HL-60 (cell line): ENCODE results near the gene DAGLB.

Experiments
- DNase-seq, 2 experiments: peaks; one replicate each; pipeline ENCODE4 v3.0.0-alpha.2; 2010 to 2020; ENCODE audit warnings: low read depth in 1 of 2, low spot score in 1 of 2
- H3K27ac ChIP-seq: fragments of 250-450 bp; sonication (Bioruptor Pico); replicated peaks from 2 replicates; pipeline ENCODE4 v1.5.1; 2020; ENCODE audit warnings: mild to moderate bottlenecking, moderate library complexity
- H3K27me3 ChIP-seq: fragments of 250-450 bp; sonication (Bioruptor Pico); 2 replicates; pipeline ENCODE4 v1.5.1; 2021; ENCODE audit warnings: mild to moderate bottlenecking, moderate library complexity; ENCODE audit not compliant: insufficient read depth, poor library complexity, severe bottlenecking
- H3K4me3 ChIP-seq: replicated peaks from 2 replicates; pipeline ENCODE4 v1.5.1; 2011; ENCODE audit warnings: mild to moderate bottlenecking, control low read depth, low read length; ENCODE audit not compliant: insufficient read depth
- GABPA ChIP-seq: IDR thresholded peaks from 2 replicates; pipeline ENCODE4 v1.6.1; 2012; ENCODE audit warnings: low read depth
- POLR2AphosphoS5 ChIP-seq: IDR thresholded peaks from 2 replicates; pipeline ENCODE4 v1.6.1; 2012; ENCODE audit warnings: low read depth
- REST ChIP-seq: IDR thresholded peaks from 2 replicates; pipeline ENCODE4 v1.6.1; 2012; ENCODE audit warnings: low read depth; ENCODE audit not compliant: insufficient replicate concordance
- SPI1 ChIP-seq: IDR thresholded peaks from 2 replicates; pipeline ENCODE4 v1.6.1; 2012; ENCODE audit warnings: low read depth, mild to moderate bottlenecking, borderline replicate concordance
- TF ChIP-seq, protein P1 (sequence below): IDR thresholded peaks from one replicate; pipeline ENCODE4 v1.5.1; 2011; ENCODE audit warnings: low read length, control low read depth, inconsistent platforms; ENCODE audit not compliant: insufficient read depth

DAGLB gene

DNA sequence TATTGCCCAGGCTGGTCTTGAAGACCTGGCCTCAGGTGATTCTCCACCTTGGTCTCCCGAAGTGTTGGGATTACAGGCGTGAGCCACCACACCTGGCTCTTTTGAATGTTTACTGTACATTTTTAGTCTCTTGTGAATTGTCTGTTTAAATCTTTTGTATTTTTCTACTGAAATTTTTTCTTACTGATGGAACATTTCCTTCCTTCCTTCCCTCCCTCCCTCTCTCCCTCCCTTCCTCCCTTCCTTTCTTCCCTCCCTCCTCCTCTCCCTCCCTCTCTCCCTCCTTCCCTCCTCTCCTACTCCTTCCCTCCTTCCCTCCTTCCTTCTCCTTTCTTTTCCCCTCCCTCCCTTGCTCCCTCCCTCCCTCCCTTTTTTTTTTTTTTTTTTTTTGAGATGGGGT lies 58.0 kb downstream of the DAGLB start:
- Histone ChIP-seq H3K27me3 (no peaks in the 10 kb centered on the region), H3K27ac (no peak overlapping the region), H3K4me3 (no peak overlapping the region)
- TF ChIP-seq REST = no peak
- TF ChIP-seq, protein P1, sequence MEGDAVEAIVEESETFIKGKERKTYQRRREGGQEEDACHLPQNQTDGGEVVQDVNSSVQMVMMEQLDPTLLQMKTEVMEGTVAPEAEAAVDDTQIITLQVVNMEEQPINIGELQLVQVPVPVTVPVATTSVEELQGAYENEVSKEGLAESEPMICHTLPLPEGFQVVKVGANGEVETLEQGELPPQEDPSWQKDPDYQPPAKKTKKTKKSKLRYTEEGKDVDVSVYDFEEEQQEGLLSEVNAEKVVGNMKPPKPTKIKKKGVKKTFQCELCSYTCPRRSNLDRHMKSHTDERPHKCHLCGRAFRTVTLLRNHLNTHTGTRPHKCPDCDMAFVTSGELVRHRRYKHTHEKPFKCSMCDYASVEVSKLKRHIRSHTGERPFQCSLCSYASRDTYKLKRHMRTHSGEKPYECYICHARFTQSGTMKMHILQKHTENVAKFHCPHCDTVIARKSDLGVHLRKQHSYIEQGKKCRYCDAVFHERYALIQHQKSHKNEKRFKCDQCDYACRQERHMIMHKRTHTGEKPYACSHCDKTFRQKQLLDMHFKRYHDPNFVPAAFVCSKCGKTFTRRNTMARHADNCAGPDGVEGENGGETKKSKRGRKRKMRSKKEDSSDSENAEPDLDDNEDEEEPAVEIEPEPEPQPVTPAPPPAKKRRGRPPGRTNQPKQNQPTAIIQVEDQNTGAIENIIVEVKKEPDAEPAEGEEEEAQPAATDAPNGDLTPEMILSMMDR = no peak
- TF ChIP-seq POLR2AphosphoS5 = no peak
- TF ChIP-seq SPI1 = no peak
- TF ChIP-seq GABPA = no peak
- no peak for DNase-seq

GRCh38 chr7:6387734-6388294 lies 59.9 kb downstream of the DAGLB start:
- no peak overlapping the region for H3K27ac ChIP-seq
- DNase-seq = no peak
- no peaks in the 10 kb centered on the region for H3K27me3 ChIP-seq
- H3K4me3 ChIP-seq = no peak overlapping the region
- TF ChIP-seq POLR2AphosphoS5 (no peak), SPI1 (no peak), GABPA (no peak), REST (no peak)
- TF ChIP-seq, protein P1 = no peak

DNA sequence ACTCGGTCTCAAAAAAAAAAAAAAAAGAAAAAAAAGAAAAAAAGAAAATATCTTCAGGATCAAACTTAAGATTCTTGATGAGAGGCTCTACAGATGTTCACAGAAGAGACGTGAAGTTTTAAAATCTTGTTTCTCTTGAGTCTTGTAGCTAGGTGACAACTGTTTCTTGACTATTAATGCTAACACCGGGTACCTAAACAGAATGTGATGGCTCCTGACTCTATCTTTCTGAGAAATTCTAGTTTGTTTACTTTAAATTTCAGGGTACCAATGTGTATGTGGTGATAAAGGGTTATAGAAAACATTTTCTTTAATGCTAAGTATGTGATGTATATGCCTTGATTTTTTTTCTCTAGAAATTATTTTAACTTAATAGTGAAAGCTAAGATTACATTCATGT lies 61.0 kb downstream of the DAGLB start:
- TF ChIP-seq GABPA (no peak), SPI1 (no peak), POLR2AphosphoS5 (no peak), REST (no peak)
- TF ChIP-seq, protein P1 = no peak
- no peak for DNase-seq
- Histone ChIP-seq H3K4me3 (no peak overlapping the region), H3K27me3 (no peaks in the 10 kb centered on the region), H3K27ac (no peak overlapping the region)
